Stimulated activated CD4-positive, alpha-beta T cell treated with anti-CD3 and anti-CD28 coated beads, Interleukin-1b, Interleukin-23, amount 100 ng/mL, for 24 hours (primary cell): ENCODE data around the gene MIGA1.

Experiments used
- DNase-seq, 4 experiments: peaks; one replicate each; pipeline ENCODE4 v3.0.0-alpha.2; 2020; ENCODE audit warnings: low read depth in 4 of 4, low spot score in 1 of 4

The MIGA1 gene

GRCh38 chr1:77846966-77847365 lies 67.5 kb downstream of the MIGA1 start:
- no peak for DNase-seq

GRCh38 chr1:77847621-77848080 lies 68.2 kb downstream of the MIGA1 start:
- DNase-seq, result no peak

GRCh38 chr1:77850082-77850481 lies 70.6 kb downstream of the MIGA1 start:
- DNase-seq, result no peak

DNA sequence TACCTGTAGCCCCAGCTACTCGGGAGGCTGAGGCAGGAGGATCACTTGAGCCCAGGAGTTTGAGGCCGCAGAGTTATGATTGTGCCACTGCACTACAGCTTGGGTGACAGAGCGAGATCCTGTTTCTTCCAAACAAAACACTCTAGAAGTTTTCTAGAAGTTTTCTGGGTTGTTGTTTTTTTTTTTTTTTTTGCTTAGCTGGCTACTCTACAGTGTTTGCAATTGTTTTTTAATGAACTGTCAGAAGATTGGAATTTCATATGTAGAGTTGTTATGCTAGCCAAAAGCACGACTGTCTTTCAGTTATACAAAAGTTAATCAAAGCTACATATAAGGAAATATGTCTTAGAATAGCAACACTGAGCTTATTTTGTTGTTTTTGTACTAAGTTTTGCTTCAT lies 78.1 kb downstream of the MIGA1 start:
- DNase-seq, result no peak

- no peak for DNase-seq
These were observed 79.3 kb downstream of the MIGA1 start for GRCh38 chr1:77858725-77859124.

GRCh38 chr1:77859248-77859647 lies 79.8 kb downstream of the MIGA1 start:
- DNase-seq, result no peak

GRCh38 chr1:77866296-77866695 lies 86.8 kb downstream of the MIGA1 start:
- DNase-seq, result no peak

- no peak for DNase-seq
These were observed 93.2 kb downstream of the MIGA1 start for GRCh38 chr1:77872645-77873044.

GRCh38 chr1:77873461-77873860 lies 94.0 kb downstream of the MIGA1 start:
- DNase-seq, result no peak

DNA sequence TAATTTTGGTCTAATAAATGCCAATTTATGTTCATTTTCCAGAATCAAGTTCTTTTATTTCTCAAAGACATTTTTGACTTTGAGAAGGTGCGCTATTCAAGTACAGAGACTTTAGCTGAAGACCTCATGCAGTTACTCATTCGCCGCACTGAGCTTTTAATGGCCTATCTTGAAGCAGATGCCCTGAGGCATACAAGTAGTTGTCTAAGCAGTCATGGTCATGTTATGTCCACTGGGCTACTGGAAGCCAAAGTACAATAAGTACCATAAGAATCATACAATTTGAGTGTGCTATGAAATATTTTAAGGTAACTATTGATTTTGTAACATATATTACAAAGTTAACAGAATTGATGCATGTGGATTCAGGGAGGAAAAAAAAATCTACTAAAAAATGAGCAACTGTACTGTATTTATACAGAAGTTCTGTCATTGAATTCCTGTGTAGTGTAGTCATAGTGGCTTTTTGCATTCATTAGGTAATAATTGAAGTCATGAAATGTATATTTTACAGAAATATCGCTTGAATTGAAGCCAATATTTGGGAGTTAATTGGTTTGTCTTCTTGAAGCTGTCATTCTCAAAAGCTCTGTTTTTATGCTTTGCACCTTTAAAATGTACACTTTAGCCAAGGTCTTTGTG lies 95.5 kb downstream of the MIGA1 start:
- no peak for DNase-seq

- DNase-seq, result no peak
These were observed 97.4 kb downstream of the MIGA1 start for GRCh38 chr1:77876884-77877283.

DNA sequence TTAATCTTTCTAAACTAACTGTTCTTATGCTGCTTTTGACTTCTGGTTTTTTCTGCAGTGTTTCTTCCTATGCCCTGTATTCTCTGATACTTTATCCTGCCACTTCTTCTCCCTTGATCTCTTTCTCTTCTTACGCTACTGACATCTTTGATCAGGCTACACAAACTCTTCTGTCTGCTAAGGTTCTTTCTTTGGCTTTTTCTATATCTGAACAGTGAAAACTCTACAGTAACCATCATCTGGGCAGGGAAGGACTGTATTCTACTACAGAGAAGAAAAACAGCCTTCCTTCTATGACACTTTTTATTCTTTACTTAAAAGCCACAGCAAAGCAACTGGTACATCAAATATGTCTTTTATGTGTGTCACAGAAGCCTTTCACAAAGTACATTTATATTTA lies 101.6 kb downstream of the MIGA1 start:
- DNase-seq, result no peak

GRCh38 chr1:77882411-77882810 lies 103.0 kb downstream of the MIGA1 start:
- no peak for DNase-seq

DNA sequence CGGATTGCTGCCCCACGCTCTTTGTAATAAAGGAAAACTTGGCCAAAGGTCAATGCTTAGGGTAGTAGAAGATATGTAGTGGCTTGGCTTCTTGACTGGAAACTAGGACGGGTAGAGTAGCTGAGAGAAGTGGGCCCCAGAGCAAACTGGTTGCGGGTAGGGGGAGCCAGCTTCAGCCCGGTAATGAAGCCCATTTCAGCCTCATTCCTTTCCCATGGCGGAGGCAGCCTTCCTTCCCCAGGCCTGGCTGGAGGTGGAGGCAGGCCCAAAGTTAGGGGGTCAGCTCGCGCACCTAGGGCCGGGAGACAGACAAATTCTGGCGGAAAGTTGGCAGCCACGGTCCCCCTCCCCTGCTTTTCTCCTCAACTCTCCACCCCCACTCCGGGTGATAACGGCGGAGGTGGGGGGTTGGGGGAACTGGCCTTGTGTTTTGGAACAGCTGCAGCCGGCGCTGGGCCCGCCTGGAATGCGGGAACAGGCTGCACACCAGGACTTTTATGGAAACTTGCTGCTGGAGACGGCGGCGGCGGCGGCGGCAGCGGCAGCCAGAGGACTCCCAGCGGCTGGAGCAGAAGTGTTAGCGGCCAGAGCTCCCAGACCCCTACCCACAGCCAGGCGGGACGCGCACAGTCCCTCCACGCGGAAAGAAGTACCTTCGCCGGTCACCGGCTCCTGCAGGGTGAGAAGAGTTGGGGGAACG lies 108.8 kb downstream of the MIGA1 start, which contains the start of gene NEXN:
Gene NEXN (plus strand): TSS at position 544 of the 700 bp plus-strand sequence. CDS start 27,483 bp downstream, outside the sequence.
- DNase-seq, result no peak

DNA sequence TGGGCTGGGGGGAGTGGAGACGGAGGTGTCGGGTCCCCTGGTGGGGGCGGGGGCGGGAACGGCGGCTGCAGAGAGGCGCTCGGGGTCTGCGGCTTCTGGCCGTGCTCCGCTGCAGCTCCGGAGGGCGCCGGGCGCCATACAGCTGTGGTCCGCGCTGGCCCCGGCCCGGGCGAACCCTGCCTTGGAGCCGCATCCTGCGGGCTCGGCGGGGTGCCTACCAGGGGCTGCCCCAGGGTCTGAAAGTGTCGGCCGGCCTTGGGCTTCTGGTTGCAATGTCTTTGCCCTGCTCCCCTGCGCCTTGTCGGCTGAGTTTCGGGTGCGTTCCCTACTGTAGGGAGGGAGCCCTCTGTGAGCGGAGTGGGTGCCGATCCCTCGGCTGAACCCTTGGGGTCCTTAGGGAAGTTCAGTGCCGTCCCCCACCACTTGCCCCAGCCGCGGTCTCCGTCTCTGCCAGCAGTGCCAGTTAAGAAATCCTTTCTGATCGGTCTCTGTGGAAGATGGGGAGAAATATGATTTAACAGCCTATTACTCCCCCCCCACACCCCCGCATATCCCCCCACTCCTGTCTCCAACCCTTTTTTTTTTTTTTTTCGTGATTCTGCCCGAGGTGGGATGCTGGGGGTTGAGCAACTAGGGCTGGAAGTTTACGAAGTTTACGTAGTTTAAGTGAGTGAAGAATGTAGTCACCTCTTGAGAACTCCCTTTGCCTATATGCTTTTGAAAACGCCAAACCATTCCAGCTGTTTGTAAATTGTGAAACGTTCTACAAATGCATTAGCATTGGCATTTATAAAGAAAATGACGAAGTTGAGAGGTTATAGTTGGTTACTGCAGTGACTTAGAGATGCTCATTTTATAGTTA lies 109.6 kb downstream of the MIGA1 start:
- no peak for DNase-seq

DNA sequence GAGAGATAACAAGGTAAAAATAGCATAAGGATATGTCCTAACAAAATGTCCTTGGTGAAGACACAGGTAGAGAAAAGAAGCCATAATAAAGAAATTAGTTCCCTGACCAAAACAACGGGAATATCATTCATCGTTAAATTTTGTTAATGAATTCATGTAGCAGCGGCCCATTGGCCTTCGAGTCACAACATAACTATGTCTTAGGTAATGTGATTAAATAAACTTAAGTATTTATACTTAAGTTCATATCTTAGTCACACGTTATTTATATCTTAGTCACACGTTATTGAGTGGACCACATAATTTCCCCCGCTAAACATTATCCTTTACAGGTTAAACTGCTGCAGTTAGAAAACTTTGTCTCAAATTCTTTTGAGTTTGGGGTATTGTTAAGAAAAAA lies 110.2 kb downstream of the MIGA1 start:
- no peak for DNase-seq

DNA sequence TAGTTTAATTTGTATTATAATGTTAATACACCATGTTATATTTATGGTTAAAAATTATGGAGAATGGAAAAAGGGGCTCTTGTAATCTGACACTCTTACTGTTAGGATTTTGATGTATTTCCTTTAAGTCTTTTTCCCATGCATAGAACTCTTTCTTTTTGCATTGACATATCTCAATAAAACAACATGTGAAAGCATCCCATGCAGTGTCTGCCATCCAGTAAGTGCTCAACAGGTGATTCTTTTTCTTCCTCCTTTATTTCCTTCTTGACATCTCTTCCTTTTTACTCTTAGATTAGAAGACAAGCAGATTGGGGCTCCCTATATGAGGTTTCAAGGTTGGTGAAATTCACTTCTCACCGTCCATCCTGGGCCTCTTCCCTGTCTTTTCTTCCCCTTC lies 111.8 kb downstream of the MIGA1 start:
- DNase-seq, result no peak

- no peak for DNase-seq
These were observed 120.3 kb downstream of the MIGA1 start for GRCh38 chr1:77899647-77900320.

DNA sequence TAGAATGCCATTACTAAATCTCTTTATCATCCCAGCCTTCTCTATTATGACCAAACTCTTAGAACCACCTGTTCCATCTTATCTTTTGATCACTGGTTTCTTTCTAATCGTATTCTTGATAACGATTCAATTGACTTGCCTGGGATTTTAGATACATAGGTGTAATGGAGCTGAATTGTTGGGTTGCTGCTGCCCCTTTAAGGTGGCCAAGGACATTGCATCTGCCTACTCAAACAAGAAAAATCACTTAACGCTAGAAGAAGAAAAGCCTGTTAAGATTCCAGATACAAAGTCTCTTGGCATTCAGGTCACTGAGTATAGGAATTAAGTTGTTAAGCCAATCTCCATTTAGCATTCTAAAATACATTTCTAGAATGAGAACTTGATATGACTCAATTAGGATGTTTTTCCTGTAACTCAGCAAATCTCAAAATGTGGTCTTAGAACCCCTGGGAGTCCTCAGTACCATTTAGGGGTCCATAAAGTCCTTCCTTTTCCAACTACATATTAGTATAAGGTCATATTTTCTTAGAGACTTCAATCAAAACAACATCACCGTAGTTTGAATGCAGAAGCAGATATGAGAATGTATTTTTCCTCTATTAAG lies 121.3 kb downstream of the MIGA1 start:
- no peak for DNase-seq

GRCh38 chr1:77905603-77906002 lies 126.2 kb downstream of the MIGA1 start:
- DNase-seq, result no peak

- no peak for DNase-seq
These were observed 126.6 kb downstream of the MIGA1 start for GRCh38 chr1:77906019-77906545.
